A549 (cell line): ENCODE results near the gene CD99L2.

Experiments
- EP300 ChIP-seq, 2 experiments: fragments of >200 bp; sonication (Bioruptor Twin); formaldehyde crosslinking; IDR thresholded peaks; 2 replicates in 1 of 2; 3 replicates in 1 of 2; pipeline ENCODE4 v1.6.1; 2016 to 2017
- HOXB5 ChIP-seq: fragments of 250-450 bp; sonication (Bioruptor Pico); IDR thresholded peaks from 2 replicates; pipeline ENCODE4 v1.5.0; 2020; ENCODE audit warnings: mild to moderate bottlenecking, moderate library complexity
- KDM1A ChIP-seq: fragments of 200-600 bp; sonication (generic); IDR thresholded peaks from 2 replicates; pipeline ENCODE4 v1.6.1; 2016; ENCODE audit warnings: low read depth, mild to moderate bottlenecking
- NR3C1 ChIP-seq: fragments of >200 bp; sonication (Bioruptor Twin); formaldehyde crosslinking; IDR thresholded peaks from 3 replicates; pipeline ENCODE4 v1.6.1; 2017
- PHF8 ChIP-seq: fragments of 200-600 bp; sonication (generic); IDR thresholded peaks from 2 replicates; pipeline ENCODE4 v1.6.1; 2016; ENCODE audit warnings: low read depth, mild to moderate bottlenecking, antibody characterized with exemption, moderate library complexity, borderline replicate concordance
- POLR2A ChIP-seq: IDR thresholded peaks from 2 replicates; pipeline ENCODE4 v1.6.1; 2012; ENCODE audit warnings: mild to moderate bottlenecking, low read length
- POLR2AphosphoS2 ChIP-seq: conservative IDR thresholded peaks from 2 replicates; pipeline ENCODE4 v1.6.1; 2012; ENCODE audit warnings: low read length, improper control_type of control experiment, inconsistent platforms
- RAD21 ChIP-seq, 2 experiments: fragments of >200 bp in 1 of 2; sonication (Bioruptor Twin) in 1 of 2; formaldehyde crosslinking in 1 of 2; IDR thresholded peaks in 1 of 2; conservative IDR thresholded peaks in 1 of 2; 2 replicates in 1 of 2; 3 replicates in 1 of 2; pipeline ENCODE4 v1.6.1; 2012 to 2018; ENCODE audit warnings: inconsistent platforms in 1 of 2
- RFX5 ChIP-seq: fragments of 450-650 bp; IDR thresholded peaks from 2 replicates; pipeline ENCODE4 v1.7.1; 2014; ENCODE audit warnings: antibody characterized with exemption, mild to moderate bottlenecking, moderate library complexity
- TF ChIP-seq, protein P1 (sequence below): fragments of >200 bp; sonication (Bioruptor Twin); formaldehyde crosslinking; IDR thresholded peaks from 3 replicates; pipeline ENCODE4 v1.5.1; 2016
- TF ChIP-seq, protein P2 (sequence below): IDR thresholded peaks from 2 replicates; pipeline ENCODE4 v1.6.1; 2012
- TF ChIP-seq, protein P3 (sequence below): fragments of 200-600 bp; sonication (generic); IDR thresholded peaks from 2 replicates; pipeline ENCODE4 v1.6.1; 2016; ENCODE audit warnings: antibody characterized with exemption, mild to moderate bottlenecking, moderate library complexity
- TF ChIP-seq, protein P4 (sequence below): fragments of 250-450 bp; sonication (Bioruptor Pico); IDR thresholded peaks from 2 replicates; pipeline ENCODE4 v1.5.0; 2021; ENCODE audit warnings: mild to moderate bottlenecking, moderate library complexity, borderline replicate concordance

DNA sequence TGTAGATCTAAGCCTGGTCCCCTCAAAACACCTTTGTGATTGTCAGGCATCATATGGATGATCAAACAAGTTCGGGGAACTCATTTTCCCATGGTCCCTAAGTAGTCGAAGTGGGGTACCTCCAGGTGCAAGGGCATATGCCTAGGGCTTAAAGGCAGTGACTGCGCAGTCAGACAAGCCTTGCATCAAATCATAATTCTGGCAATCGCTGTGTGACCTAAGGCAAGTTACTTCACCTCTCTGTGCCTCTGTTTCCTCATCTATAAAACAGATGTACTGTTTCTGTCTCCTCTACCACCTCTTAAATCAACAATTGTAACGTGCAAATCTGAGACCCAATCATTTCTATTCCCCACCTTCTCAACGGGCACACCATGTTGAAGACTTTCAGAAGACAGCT, 1.8 kb downstream of the CD99L2 start:
- TF ChIP-seq, protein P1, sequence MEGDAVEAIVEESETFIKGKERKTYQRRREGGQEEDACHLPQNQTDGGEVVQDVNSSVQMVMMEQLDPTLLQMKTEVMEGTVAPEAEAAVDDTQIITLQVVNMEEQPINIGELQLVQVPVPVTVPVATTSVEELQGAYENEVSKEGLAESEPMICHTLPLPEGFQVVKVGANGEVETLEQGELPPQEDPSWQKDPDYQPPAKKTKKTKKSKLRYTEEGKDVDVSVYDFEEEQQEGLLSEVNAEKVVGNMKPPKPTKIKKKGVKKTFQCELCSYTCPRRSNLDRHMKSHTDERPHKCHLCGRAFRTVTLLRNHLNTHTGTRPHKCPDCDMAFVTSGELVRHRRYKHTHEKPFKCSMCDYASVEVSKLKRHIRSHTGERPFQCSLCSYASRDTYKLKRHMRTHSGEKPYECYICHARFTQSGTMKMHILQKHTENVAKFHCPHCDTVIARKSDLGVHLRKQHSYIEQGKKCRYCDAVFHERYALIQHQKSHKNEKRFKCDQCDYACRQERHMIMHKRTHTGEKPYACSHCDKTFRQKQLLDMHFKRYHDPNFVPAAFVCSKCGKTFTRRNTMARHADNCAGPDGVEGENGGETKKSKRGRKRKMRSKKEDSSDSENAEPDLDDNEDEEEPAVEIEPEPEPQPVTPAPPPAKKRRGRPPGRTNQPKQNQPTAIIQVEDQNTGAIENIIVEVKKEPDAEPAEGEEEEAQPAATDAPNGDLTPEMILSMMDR: no peak
- TF ChIP-seq KDM1A: peak; percentile 50; the same call in 1 of the 2 replicates
- no peak for TF ChIP-seq RAD21 (conservative IDR thresholded peaks at IDR 0.05 in 1 of 2, IDR thresholded peaks at IDR 0.05 in 1 of 2)
- TF ChIP-seq, protein P2, sequence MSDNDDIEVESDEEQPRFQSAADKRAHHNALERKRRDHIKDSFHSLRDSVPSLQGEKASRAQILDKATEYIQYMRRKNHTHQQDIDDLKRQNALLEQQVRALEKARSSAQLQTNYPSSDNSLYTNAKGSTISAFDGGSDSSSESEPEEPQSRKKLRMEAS: no peak
- TF ChIP-seq NR3C1: no peak
- TF ChIP-seq HOXB5 (CRISPR knock-in tag): no peak
- TF ChIP-seq, protein P3, sequence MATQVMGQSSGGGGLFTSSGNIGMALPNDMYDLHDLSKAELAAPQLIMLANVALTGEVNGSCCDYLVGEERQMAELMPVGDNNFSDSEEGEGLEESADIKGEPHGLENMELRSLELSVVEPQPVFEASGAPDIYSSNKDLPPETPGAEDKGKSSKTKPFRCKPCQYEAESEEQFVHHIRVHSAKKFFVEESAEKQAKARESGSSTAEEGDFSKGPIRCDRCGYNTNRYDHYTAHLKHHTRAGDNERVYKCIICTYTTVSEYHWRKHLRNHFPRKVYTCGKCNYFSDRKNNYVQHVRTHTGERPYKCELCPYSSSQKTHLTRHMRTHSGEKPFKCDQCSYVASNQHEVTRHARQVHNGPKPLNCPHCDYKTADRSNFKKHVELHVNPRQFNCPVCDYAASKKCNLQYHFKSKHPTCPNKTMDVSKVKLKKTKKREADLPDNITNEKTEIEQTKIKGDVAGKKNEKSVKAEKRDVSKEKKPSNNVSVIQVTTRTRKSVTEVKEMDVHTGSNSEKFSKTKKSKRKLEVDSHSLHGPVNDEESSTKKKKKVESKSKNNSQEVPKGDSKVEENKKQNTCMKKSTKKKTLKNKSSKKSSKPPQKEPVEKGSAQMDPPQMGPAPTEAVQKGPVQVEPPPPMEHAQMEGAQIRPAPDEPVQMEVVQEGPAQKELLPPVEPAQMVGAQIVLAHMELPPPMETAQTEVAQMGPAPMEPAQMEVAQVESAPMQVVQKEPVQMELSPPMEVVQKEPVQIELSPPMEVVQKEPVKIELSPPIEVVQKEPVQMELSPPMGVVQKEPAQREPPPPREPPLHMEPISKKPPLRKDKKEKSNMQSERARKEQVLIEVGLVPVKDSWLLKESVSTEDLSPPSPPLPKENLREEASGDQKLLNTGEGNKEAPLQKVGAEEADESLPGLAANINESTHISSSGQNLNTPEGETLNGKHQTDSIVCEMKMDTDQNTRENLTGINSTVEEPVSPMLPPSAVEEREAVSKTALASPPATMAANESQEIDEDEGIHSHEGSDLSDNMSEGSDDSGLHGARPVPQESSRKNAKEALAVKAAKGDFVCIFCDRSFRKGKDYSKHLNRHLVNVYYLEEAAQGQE: no peak
- no peak for TF ChIP-seq POLR2AphosphoS2
- no peak for TF ChIP-seq POLR2A
- no peak for TF ChIP-seq RFX5
- TF ChIP-seq PHF8: no peak
- no peak for TF ChIP-seq EP300 (IDR thresholded peaks at IDR 0.05)
- TF ChIP-seq, protein P4, sequence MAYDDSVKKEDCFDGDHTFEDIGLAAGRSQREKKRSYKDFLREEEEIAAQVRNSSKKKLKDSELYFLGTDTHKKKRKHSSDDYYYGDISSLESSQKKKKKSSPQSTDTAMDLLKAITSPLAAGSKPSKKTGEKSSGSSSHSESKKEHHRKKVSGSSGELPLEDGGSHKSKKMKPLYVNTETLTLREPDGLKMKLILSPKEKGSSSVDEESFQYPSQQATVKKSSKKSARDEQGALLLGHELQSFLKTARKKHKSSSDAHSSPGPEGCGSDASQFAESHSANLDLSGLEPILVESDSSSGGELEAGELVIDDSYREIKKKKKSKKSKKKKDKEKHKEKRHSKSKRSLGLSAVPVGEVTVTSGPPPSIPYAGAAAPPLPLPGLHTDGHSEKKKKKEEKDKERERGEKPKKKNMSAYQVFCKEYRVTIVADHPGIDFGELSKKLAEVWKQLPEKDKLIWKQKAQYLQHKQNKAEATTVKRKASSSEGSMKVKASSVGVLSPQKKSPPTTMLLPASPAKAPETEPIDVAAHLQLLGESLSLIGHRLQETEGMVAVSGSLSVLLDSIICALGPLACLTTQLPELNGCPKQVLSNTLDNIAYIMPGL: no peak
